Epithelial cell of prostate (primary cell): ENCODE data around the gene KIAA1958.

ENCODE experiments used
- DNase-seq: peaks from one replicate; pipeline ENCODE4 v3.0.0-alpha.2; 2011; ENCODE audit warnings: low read depth, low spot score
- H3K27ac ChIP-seq: fragments of 450-650 bp; 2 replicates; pipeline ENCODE4 v1.5.1; 2017; ENCODE audit warnings: mild to moderate bottlenecking

Gene KIAA1958

DNA sequence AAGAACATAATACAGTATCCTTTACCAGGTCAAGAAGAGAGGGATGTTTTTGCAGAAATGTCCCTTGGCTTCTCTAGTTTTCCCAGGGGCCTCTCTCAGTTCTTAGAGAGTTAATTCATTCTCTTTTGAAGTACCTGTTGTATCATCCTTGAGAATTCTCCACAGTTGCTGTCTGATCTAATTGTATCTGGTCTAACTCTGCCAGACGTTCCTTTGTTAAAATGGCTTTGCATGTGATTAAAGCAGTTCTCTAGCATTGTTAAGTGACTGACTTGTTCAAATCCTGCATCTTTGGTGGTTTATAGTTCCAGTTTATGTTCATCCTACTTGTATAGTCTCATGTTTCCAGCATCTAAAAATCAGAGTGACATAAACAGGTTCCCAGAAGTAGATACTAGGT lies 65.0 kb downstream of the KIAA1958 start:
- no peak overlapping the region for H3K27ac ChIP-seq
- no peak for DNase-seq

DNA sequence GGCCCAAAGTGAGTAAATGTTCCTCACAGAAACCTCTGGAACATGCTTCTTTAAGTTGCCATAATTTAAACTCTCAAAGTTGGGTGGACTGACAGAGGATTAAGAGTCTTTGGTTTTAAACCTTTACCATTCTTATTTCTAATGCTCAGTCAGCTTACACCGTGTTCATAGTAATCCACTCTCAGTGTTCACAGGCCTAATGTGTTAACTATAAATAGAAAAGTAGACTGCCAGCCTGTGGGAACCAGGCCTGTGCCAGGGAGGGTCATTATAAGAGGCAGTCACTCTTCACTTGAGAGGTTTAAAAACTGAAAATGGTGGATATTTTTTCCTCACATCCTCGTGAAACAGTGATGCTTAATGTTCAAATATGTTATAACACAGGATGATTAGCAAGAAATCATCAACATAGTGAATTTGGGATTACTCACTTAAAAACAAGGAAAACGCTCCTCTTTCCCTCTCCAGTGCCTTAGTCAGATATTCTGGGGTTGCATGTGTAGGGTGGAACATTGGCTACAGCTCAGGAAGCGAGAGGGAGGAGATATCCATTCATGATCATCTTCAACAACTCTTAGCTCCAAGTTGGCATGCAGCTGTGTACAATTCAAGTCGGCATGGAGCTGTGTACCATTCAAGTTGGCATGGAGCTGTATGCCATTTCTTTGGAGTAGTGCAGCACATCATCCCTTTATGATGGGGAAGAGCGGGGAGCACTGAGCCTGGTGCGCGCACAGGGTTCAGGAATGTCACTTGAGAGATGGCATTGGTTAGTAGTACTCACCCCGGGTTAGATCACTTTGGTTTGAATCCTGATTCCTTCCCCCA lies 65.8 kb downstream of the KIAA1958 start:
- no peak for DNase-seq
- H3K27ac ChIP-seq: no peak overlapping the region

DNA sequence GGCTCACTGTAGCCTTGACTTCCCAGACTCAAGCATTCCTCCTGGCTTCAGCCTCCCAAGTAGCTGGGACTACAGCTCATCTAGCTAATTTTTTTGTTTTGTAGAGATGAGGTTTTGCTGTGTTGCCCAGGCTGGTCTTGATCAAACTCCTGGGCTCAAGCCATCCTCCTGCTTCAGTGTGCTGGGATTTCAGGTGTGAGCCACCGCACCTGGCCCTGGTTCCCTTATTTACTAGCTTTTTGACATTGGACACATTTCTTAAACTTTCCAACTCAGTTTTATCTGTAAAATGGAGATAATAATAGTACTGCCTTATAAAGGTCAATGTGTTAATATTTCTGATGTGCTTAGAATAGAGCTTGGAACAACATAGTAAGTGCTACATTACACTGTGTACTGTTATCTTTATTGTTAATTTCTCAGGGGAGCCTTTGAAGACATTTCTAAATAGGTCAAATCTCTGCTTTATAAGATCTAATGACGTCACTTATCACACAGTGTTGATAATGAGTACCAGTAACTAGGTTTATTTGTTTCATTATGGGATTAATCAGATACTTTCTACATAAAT lies 66.7 kb downstream of the KIAA1958 start:
- H3K27ac ChIP-seq: no peak overlapping the region
- DNase-seq: no peak

DNA sequence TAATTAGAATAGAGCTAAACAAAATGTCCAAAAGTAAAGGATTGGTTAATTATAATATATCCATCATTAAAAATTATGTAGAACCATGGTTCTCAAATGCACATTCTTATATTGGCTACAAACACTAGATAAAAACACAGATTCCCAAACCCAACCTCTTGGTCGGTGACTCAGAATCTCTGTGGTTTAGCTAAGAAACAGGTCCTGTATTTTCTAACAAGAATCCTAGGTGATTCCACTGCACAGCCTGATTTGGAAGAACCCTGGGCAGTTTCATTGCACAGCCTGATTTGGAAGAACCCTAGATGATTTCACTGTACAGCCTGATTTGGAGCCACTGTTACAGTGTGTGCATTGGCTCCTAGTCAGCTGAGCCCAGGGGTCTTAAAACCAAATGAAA lies 67.9 kb downstream of the KIAA1958 start:
- peak; percentile 12 for DNase-seq
- peak overlapping the region; percentile 61 for H3K27ac ChIP-seq

DNA sequence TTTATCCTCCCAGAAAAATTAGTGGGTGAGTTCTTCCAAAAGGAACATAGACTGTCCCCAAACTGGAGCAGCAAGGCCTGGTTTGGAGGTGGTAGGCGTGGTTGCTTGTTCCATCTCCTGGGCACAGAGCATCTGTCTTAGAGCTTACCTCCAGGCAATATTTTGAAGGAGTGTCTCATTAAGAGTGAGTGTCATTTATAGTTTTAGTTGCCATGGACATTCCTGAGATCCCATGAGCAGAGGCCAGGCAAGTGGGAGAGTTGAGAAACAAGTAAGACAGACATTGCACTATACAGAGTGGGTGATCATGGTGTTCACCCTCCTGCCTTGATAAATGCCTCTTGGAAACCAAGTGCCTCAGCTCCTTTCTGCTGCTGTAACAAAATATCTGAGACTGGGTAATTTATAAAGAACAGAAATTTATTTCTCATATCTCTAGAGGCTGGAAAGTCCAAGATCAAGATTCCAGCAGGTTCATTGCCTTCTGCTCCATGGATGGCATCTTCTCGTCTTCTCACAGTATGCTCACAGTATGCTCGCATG lies 68.5 kb downstream of the KIAA1958 start:
- H3K27ac ChIP-seq: peak overlapping the region; percentile 61
- DNase-seq: peak; percentile 10

DNA sequence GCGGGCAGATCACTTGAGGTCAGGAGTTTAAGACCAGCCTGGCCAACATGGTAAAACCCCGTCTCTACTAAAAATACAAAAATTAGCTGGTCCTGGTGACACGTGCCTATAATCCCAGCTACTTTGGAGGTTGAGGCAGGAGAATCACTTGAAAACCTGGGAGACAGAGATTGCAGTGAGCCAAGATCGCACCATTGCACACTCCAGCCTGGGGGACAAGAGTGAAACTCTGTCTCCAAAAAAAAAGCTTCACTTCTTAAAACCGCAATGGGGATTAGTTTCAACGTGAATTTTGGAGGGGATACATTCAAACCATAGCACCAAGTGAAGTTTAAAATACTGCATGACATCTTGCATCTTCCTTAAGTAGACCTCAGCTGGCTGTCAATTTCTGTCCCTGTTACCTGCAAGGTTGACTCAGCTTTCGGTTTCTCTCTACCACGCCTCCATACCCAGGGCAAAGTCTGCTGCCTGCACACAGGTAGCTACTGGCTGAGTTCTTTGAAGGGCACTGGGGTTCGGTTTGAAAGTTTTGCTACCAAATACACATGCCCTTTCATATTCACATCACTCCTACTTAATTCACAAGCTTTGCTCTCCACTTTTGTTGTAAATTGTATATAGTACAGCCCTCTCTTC lies 69.3 kb downstream of the KIAA1958 start:
- DNase-seq: peak; percentile 26
- H3K27ac ChIP-seq: peak overlapping the region; percentile 61

DNA sequence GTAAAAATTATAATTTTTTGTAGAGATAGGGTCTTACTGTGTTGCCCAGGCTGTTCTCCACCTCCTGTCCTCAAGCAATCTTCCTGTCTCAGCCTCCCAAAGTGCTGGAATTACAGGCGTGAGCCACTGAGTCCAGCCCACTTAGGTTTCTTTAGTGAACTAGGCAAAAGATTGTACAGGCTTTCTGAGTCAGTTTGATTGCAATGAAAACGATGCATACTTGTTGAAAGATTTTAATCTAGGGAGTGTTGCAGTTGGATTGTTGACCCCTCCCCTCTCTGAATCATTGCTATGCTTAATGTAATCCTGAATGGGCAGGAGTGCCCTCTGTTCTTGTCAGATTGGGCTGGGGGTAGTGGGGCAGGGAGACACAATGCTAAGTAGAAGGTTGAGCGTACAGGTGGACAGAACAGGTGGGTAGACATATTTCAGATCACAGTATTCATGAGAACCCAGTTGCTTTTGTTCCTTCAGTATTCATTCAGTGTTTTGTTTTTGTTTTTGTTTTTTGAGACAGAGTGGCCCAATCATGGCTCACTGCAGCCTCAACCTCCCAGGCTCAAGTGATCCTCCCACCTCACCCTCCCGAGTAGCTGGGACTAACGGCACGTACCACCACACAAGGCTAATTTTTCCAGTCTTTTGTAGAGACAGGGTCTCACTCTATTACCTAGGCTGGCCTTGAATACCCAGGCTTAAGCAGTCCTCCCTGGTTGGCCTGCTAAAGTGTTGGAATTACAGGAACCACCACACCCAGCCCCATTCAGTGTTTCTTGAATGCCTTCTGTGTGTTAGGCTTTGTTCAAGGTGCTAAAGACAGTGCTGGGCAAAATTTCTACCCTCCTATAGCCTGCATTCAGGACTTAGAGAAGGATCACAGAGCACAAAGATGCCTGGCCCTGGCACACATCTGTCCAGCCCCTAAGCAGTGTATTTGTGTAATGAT lies 70.1 kb downstream of the KIAA1958 start:
- DNase-seq: peak; percentile 53
- peak overlapping the region; percentile 61 for H3K27ac ChIP-seq

DNA sequence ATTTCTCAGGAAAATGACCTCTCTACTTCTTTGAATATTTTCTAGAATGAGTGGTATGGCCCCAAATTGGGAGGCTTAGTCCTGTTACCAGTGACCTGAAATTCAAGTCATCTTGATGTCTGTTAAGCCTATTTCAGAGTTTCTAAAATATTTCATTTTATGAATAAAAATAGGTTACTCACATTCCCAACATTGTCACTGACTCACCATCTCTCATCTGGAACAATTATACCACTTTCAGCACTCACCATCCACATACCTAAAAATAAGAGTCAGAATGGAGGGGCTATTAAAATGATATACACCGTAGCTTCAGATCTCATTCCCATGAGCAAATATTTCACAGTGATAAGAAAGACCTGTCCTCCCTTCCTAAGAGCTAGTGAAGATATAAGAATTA lies 71.8 kb downstream of the KIAA1958 start:
- DNase-seq: no peak
- no peak overlapping the region for H3K27ac ChIP-seq

DNA sequence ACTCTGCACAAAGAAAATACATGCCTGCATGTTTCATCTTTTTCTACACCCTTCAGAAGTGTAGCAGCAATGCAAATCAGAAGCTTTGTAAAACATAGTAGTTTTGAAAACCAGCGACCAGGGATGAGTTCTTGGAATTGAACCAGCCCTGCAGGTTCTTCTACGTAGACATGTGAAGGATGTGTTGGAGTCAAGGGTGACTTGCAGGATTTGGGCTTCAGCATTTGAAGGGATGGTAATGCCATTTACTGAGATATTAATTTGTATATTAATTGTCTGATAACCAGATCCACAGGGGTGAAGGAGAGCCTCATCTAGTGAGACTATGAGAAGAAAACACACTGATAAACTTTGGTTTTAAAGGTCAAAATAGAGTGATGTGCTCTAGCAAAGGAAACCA lies 72.4 kb downstream of the KIAA1958 start:
- DNase-seq: no peak
- no peak overlapping the region for H3K27ac ChIP-seq

DNA sequence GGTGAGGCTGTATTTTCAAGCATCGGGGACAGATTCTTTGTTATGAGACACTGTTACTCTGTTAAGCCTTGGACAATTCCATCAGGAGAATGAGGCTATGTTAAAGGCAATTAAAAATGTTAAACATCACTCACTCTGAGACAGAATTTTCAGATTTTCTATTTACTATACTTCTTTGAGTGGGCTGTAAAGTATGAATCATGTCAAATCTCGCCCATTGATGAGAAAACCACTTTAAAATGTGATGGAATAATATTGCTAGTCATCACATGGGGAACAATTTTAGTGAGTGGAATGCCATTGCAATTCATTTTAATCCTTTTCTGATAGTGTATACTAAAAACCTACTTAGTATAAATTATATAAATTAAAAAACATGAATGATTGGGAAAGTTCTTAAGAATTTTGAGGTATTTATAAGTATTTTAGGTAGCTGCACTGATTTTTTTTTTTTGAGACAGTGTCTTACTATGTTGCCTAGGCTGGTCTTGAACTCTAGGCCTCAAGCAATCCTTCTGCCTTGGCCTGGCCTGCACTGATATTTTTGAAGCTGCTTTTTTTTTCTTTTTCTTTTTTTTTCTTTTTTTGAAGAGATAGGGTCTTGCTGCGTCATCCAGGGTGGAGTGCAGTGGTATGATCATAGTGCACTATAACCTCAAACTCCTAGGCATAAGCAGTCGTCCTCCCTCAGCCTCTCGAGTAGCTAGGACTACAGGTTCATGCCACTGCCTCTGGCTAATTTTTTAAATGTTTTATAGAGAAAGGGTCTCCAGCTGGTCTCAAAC lies 73.2 kb downstream of the KIAA1958 start:
- H3K27ac ChIP-seq: no peak overlapping the region
- DNase-seq: no peak

DNA sequence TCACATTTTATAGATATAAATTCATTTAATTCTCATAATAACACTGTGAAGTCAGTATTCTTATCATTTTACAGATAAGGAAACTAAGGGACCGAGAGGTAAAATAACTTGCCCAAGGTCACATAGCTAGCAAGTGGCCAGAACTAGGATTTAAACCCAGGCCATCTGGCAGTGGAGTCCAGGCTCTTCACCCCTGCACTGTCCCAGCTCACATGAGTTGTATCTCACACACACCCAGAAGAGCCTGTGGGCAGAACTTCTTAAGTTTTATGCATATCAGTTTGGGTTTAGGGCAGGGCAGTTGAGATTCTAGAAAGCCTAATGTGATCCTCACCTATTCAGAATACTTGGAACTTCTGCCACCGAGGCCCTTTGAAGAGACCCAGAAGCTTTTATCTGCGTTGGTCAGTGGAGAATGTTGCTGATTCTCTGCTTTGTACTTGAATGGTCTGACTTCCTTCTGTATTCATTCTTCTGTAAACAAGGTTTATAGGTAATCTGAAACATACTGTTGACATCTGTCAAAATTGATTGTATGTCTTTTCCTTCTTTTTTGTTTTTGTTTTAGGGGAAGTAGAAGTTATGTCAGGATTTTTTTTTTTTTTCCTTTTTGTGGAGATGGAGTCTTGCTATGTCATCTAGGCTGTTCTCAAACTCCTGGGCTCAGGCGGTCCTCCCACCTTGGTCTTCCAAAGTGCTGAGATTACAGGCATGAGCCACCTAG lies 75.8 kb downstream of the KIAA1958 start:
- no peak overlapping the region for H3K27ac ChIP-seq
- no peak for DNase-seq

DNA sequence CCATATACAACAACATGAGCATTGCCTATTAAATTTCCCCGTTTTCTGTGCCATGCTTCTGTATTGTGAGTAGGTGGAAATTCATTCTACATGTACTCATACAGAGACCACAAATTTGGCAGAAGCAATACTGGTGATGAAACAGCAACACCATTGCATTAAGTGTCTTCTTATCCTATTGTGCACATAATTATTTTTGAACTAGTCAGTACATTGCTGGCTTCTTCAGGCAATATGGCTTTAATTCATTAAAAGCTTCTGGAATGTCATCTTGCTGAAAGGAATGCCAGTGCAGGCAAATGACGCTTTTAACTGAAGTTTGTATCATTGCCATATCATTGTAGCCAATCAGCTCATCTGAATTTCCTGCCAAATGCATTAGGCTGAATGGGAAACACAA lies 82.6 kb downstream of the KIAA1958 start:
- peak; percentile 50 for DNase-seq
- H3K27ac ChIP-seq: no peak overlapping the region

DNA sequence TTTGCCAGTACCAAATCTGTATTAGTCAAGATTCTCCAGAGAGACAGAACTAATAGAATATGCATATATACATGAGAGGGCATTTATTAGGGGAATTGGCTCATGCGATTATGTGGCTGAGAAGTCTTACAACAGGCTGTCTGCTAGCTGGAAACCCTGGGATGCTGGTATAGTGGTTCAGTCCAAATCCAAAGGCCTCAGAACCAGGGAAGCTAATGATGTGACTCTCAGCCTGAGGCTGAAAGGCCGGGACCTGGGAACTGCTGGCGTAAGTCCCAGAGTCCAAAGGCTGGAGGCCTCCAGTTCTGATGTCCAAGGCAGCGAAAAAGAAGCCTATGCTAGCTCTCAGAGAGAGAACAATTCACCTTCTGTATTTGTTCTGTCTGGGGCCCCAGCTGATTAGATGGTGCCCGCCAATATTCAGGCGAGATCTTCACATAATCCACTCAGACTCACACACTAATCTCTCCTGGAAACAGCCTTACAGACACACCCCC lies 84.1 kb downstream of the KIAA1958 start:
- no peak overlapping the region for H3K27ac ChIP-seq
- DNase-seq: no peak

DNA sequence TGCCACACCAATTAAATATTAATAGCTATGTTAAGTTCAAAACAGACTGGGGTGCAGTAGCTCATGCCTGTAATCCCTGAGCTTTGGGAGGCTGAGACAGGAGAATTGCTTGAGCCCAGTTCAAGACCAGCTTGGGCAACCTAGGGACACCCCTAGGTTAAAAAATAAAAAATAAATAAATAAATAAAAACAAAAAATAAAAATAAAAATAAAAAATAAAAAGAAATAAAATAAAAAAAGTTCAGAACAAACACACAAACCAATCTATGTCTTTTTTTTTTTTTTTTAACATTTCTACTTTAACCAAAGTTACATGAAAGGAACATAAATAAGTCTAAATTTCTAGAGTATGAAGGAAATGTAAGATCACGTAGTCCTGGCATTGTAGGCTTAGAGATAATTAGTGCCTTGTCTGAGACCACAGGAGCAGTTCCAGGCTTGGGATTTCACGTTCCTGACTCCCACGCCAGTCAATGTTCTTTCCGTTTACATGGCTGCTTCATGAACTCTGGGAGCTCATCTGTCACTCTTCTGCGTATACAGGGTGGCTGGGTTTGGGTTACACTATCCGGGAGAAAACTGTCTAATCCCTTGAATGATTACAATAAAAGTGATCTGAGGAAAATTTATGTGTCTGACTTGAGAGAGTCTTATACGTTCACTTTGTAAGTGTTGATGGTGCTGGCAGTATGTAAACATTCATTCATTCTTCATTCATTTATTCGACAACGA lies 85.2 kb downstream of the KIAA1958 start:
- no peak for DNase-seq
- H3K27ac ChIP-seq: no peak overlapping the region

DNA sequence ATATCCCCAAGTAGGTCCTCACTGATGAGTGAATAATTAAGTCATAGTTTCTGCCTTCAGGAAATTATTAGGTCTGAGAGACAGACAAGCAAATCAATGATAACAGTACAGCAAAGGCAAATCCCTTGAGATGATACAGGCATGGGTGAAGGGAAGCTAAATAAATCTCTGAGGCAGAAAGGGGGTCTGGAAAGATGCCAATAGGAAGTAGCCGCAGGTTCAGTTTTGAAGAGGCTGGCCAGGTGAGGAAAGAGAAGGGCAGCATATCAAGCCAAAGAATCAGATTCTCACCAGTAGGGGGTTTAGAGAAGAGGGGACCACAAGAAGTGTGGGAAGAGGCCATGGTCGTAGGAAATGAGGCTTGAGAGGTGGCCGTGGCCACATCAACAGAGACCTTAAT lies 85.8 kb downstream of the KIAA1958 start:
- DNase-seq: no peak
- no peak overlapping the region for H3K27ac ChIP-seq

DNA sequence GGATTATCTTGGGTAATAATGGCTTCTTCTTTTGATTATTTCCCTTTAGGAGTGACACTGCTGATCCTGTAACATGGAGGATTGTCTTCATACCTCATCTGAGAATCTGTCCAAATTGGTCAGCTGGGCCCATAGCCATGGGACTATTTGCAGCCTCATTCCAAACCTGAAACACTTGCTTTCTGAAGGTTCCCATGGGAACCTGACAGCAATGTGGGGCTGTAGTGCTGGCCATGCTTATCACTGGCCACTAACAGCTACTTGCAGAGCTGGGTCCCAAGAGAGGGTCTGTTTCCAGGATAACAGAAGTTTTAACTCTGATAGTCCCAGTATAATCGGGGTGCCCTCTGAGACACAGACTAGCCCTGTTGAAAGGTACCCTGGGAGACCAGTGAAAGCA lies 87.4 kb downstream of the KIAA1958 start:
- DNase-seq: no peak
- H3K27ac ChIP-seq: no peak overlapping the region

DNA sequence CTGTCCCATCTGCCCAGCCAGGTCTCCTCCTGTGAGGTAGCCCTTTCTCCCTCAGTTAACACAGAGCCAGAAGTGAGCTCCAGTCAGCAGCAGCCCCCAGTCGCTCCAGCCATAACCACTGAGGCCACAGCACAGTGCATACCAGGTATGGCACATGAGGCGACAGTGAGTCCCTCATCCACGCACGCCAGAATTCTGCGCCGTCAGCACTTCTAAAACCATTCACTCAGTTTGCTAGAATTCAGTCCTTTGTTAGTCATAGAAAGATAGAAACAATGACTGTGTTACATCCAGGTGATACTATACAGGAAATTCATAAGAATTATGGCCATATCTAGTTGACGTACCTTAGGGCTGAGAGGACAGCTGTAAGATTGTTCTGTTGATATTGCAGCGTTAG lies 88.5 kb downstream of the KIAA1958 start:
- H3K27ac ChIP-seq: no peak overlapping the region
- no peak for DNase-seq
